ENCODE results near the gene BICD1. TPM values are rescaled to one million over a fixed set of nuclear protein-coding genes. Genes with fewer than 3 reads are reported as not detected.

The BICD1 gene
- total and polyA plus RNA-seq, 2 donors (not counting 3 experiments of a cell fraction or from before 2014, with no cell fraction given), result 12.2 to 51.0 TPM

- CTCF ChIA-PET, result interaction anchor here (1.0 kb wide), 1 partner anchor 15 kb away, joined by 3 read pairs; no protein-coding TSS in a partner anchor
- intact Hi-C loops (cut with micrococcal nuclease), result no loop called here
Observed at GRCh38 chr12:32336261-32336660, 229.6 kb downstream of the BICD1 start.

More at GRCh38 chr12:32336261-32336660, 229.6 kb downstream of the BICD1 start:
- Histone ChIP-seq H3K4me2 (ENCODE audit: insufficient read depth, low read length) (no peak overlapping the region), H3K4me1 (ENCODE audit: control insufficient read depth, extremely low read depth, insufficient read depth, low read length) (peaks cover 22% of the 10 kb centered on the region), H3K9me3 (replicated peaks; ENCODE audit: control insufficient read depth, insufficient read depth, low read length) (no peaks in the 10 kb centered on the region), H3K27ac (ENCODE audit: insufficient read depth, low read depth, low read length) (no peak overlapping the region), H3K9ac (replicated peaks; ENCODE audit: extremely low read depth, insufficient read depth, low read length) (no peak overlapping the region), H2AFZ (ENCODE audit: low read depth, low read length) (no peak overlapping the region), H3K4me3 (replicated peaks in 1 of 3; ENCODE audit: insufficient read depth in 1 of 3, low read depth in 1 of 3, low read length in 3 of 3) (no peak overlapping the region), H3K36me3 (ENCODE audit: control insufficient read depth in 2 of 2, extremely low read depth in 1 of 2, insufficient read depth in 2 of 2, low read length in 2 of 2) (peaks cover 2 to 3% of the 10 kb centered on the region in 2 experiments), H3K27me3 (ENCODE audit: control insufficient read depth in 2 of 2, insufficient read depth in 2 of 2, low read length in 2 of 2) (no peaks in the 10 kb centered on the region), H3K79me2 (ENCODE audit: control insufficient read depth, insufficient read depth, low read length) (no peaks in the 10 kb centered on the region), H3K9me1 (replicated peaks; ENCODE audit: control insufficient read depth, extremely low read depth, insufficient read depth, low read length) (peaks cover 2% of the 10 kb centered on the region), H4K20me1 (replicated peaks; ENCODE audit: control insufficient read depth, extremely low read depth, insufficient read depth, low read length) (no peaks in the 10 kb centered on the region)
- no TSS peak for BruUV-seq (replicated peaks)
- no peak for TF ChIP-seq EZH2 (IDR thresholded peaks at IDR 0.05; ENCODE audit: borderline replicate concordance, low read depth, low read length, severe bottlenecking)
- TF ChIP-seq CTCF (IDR thresholded peaks at IDR 0.05; ENCODE audit: extremely low read depth in 1 of 2, insufficient read depth in 1 of 2, low read depth in 1 of 2, low read length in 2 of 2), result no peak
- no peak for TF ChIP-seq POLR2AphosphoS5 (IDR thresholded peaks at IDR 0.05; ENCODE audit: insufficient read depth, low read depth, low read length)
- no peak for TF ChIP-seq FOS (IDR thresholded peaks at IDR 0.05; ENCODE audit: borderline replicate concordance, insufficient read depth, low read length)
- TF ChIP-seq MAX (IDR thresholded peaks at IDR 0.05; ENCODE audit: insufficient read depth, insufficient read length), result no peak
- TF ChIP-seq MYC (IDR thresholded peaks at IDR 0.05; ENCODE audit: low read depth, low read length), result no peak
- DNase-seq (ENCODE audit: low read depth, low spot score) (no peak), FAIRE-seq (no peak)
- POLR2A ChIA-PET, result no interaction called here
- dilution Hi-C loops (cut with MboI; ENCODE audit: extremely low pct_ligation_motif_present, low sequenced_read_pairs), result no loop called here
